Gastroesophageal sphincter (tissue), 3 donors: ENCODE results near the gene SLC25A12.

Source experiments
- EP300 ChIP-seq: sonication (generic); formaldehyde crosslinking; IDR thresholded peaks from one replicate; pipeline ENCODE4 v1.6.1; 2017; ENCODE audit warnings: antibody characterized with exemption, mild to moderate bottlenecking
- POLR2A ChIP-seq, 2 donors: fragments of 450-650 bp; IDR thresholded peaks; one replicate each; pipeline ENCODE4 v1.6.1; 2017; ENCODE audit warnings: antibody characterized with exemption in 2 of 2, mild to moderate bottlenecking in 2 of 2, moderate library complexity in 1 of 2
- POLR2AphosphoS5 ChIP-seq: sonication (generic); formaldehyde crosslinking; IDR thresholded peaks from one replicate; pipeline ENCODE4 v1.6.1; 2017; ENCODE audit warnings: antibody characterized with exemption
- TF ChIP-seq, protein P1 (sequence below), 4 experiments: fragments of 200-600 bp in 2 of 4; fragments of 450-650 bp in 2 of 4; sonication (generic) in 1 of 4; IDR thresholded peaks; one replicate each; pipeline ENCODE4 v1.5.1; 2017 to 2019; ENCODE audit warnings: antibody characterized with exemption in 4 of 4, mild to moderate bottlenecking in 2 of 4, moderate library complexity in 2 of 4

GRCh38 chr2:171893196-171893823, 734 bp downstream of the SLC25A12 start:
- TF ChIP-seq, protein P1, sequence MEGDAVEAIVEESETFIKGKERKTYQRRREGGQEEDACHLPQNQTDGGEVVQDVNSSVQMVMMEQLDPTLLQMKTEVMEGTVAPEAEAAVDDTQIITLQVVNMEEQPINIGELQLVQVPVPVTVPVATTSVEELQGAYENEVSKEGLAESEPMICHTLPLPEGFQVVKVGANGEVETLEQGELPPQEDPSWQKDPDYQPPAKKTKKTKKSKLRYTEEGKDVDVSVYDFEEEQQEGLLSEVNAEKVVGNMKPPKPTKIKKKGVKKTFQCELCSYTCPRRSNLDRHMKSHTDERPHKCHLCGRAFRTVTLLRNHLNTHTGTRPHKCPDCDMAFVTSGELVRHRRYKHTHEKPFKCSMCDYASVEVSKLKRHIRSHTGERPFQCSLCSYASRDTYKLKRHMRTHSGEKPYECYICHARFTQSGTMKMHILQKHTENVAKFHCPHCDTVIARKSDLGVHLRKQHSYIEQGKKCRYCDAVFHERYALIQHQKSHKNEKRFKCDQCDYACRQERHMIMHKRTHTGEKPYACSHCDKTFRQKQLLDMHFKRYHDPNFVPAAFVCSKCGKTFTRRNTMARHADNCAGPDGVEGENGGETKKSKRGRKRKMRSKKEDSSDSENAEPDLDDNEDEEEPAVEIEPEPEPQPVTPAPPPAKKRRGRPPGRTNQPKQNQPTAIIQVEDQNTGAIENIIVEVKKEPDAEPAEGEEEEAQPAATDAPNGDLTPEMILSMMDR (IDR thresholded peaks at IDR 0.05) = no peak
- TF ChIP-seq POLR2A (IDR thresholded peaks at IDR 0.05) (no peak), POLR2AphosphoS5 (no peak), EP300 (no peak)
